ENCODE results near the gene NDOR1. TPM values are rescaled to one million over a fixed set of nuclear protein-coding genes. Genes with fewer than 3 reads are reported as not detected.
"Not testable (repeated sequence)": the region's sequence is repeated elsewhere in the genome, so short reads cannot be mapped to it uniquely, and the experiment has no call there.

NDOR1 gene
- polyA plus RNA-seq, 10 donors, result 3.8 to 10.6 (median 6.9) TPM

- no peak for DNase-seq
These were observed 37.0 kb downstream of the NDOR1 start for GRCh38 chr9:137242269-137243203.

GRCh38 chr9:137243266-137243625 is 37.7 kb downstream of the NDOR1 start:
- DNase-seq, result not testable (repeated sequence)

- DNase-seq, result no peak
These were observed 38.4 kb downstream of the NDOR1 start for GRCh38 chr9:137243626-137244485.

- DNase-seq, result no peak
These were observed 39.3 kb downstream of the NDOR1 start for GRCh38 chr9:137244486-137245449.

GRCh38 chr9:137245450-137246421 is 40.2 kb downstream of the NDOR1 start:
- DNase-seq, result no peak

- DNase-seq, result no peak
These were observed 41.8 kb downstream of the NDOR1 start for GRCh38 chr9:137247135-137247915.

GRCh38 chr9:137247916-137248175 is 42.3 kb downstream of the NDOR1 start:
- DNase-seq, result no peak

- no peak for DNase-seq
These were observed 45.1 kb downstream of the NDOR1 start for GRCh38 chr9:137250329-137251193.

- DNase-seq, result no peak
These were observed 45.6 kb downstream of the NDOR1 start, which contains the start of gene STPG3 for GRCh38 chr9:137251194-137251461. Gene STPG3, plus strand, starts transcription at chr9:137251286. Its CDS starts 1 bp downstream, at chr9:137251287.

- no peak for DNase-seq
These were observed 46.2 kb downstream of the NDOR1 start for GRCh38 chr9:137251490-137252268.

- DNase-seq, result no peak
These were observed 47.3 kb downstream of the NDOR1 start for GRCh38 chr9:137252555-137253506.

GRCh38 chr9:137253717-137254623 is 48.5 kb downstream of the NDOR1 start:
- DNase-seq, result no peak

- DNase-seq, result peak; percentile 89 to 96 (median 95)
These were observed 49.3 kb downstream of the NDOR1 start, which contains the start of gene NELFB for GRCh38 chr9:137254624-137255447. Gene NELFB, plus strand, starts transcription at chr9:137255327.

GRCh38 chr9:137255448-137256114 is 50.1 kb downstream of the NDOR1 start:
- DNase-seq, result peak in 1 of 3 donors; percentile 54
